K562 treated with DMSO at 1 percent for 48 hours (cell line): ENCODE results near the gene ZFP57. TPM values are rescaled to one million over a fixed set of nuclear protein-coding genes. Genes with fewer than 3 reads are reported as not detected.

Experiments used
- total RNA-seq: library from RNA; unstranded; fragments of 300-600 nt; gene quantifications from 2 replicates; pipeline ENCODE4 v1.2.3, GENCODE V29; 2022; ENCODE audit warnings: low replicate concordance; ENCODE audit errors: extremely low read depth

The ZFP57 gene
- not detected in 2 replicates for total RNA-seq

GRCh38 chr6:29680904-29681303 is at the start of gene ZFP57:
ZFP57 (minus strand) TSS chr6:29681152; CDS start chr6:29677003, 4,149 bp downstream.

GRCh38 chr6:29723262-29723665 is 42.3 kb upstream of the ZFP57 start, which contains the start of gene HLA-F:
HLA-F (plus strand) TSS chr6:29723434; CDS start chr6:29723464, 30 bp downstream.

DNA sequence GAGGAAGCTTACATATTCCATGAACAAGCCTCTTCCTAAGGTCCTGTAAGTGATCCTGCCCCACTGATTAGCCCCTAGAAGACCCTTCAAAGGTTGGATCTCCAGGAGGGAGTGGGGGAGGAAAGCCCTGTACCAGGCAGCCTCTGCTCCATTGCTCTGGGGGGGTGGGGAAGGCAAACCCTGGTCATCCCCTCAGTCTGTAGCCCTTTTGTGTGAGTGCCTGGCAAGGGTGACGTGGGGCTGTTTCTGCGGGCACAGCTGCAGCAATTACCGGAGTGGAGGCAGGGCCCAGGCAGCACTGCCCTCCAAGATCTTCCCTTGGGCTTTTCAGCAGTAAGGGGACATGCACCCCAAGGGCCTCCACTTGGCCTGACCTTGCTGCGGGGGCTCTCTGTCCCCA is 24.2 kb downstream of the ZFP57 start, which contains the start of gene MOG:
TSS of gene MOG (plus strand) at position 295 of the 400 bp plus-strand sequence. CDS start 118 bp downstream, outside the sequence.

GRCh38 chr6:29632789-29633533 is 48.0 kb downstream of the ZFP57 start, which contains the start of gene GABBR1:
GABBR1 (minus strand) TSS chr6:29633183; CDS start chr6:29632385, 798 bp downstream.

Other genes with a start within 250 kb of the ZFP57 start
- gene OR10C1, start 241.8 kb downstream of the ZFP57 start, total RNA-seq = not detected in 2 replicates
- not detected in 2 replicates for gene OR11A1, start 224.1 kb downstream of the ZFP57 start, total RNA-seq
- not detected in 2 replicates for gene OR2H1, start 224.0 kb downstream of the ZFP57 start, total RNA-seq
- gene MAS1L, start 193.2 kb downstream of the ZFP57 start, total RNA-seq = not detected in 2 replicates
- gene UBD, start 121.4 kb downstream of the ZFP57 start, total RNA-seq = not detected in 2 replicates
- gene OR2H2, start 96.0 kb downstream of the ZFP57 start, total RNA-seq = not detected in 2 replicates
- not detected in 2 replicates for gene GABBR1, start 48.0 kb downstream of the ZFP57 start, total RNA-seq
- not detected in 2 replicates for gene MOG, start 24.1 kb downstream of the ZFP57 start, total RNA-seq
- gene HLA-F, start 42.3 kb upstream of the ZFP57 start, total RNA-seq = not detected in 2 replicates
- gene HLA-G, start 146.7 kb upstream of the ZFP57 start, total RNA-seq = not detected in 2 replicates